ENCODE data around the gene ZNRD2. TPM values are rescaled to one million over a fixed set of nuclear protein-coding genes. Genes with fewer than 3 reads are reported as not detected.

The ZNRD2 gene
- polyA plus RNA-seq, 3 donors = 48.5 to 65.1 (median 56.2) TPM

DNA sequence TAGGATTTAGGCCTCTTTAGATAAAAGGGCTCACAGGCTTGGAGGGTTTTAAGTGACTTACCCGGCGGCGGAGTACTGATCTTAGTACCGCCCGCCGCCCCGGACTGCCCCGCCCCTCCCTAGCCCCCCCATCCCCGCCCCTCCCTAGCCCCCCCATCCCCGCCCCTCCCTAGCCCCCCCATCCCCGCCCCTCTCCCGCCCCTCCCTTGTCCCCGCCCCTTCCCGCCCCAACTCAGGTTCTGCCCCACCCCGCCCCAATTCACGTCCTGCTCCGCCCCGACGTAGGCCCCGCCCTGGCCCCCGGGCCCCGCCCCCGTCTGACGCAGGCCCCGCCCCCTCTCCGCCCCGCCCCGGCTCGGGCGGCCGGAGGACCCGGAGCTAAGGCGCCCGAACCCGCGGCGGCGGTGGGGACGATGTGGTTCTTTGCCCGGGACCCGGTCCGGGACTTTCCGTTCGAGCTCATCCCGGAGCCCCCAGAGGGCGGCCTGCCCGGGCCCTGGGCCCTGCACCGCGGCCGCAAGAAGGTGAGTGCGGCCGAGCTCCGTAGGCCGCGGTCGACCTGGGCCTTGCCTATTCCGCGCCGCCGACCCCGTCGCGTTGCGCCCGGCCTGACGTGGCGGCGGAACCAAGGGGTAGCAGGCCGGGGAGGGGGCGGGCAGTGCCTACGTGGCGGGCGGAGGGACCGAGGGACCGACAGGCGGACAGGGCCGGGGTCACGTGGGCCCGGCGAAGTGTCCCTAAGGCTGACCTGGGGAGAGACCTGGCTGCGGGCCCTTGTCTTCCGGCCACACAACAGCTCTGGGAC is 45.3 kb upstream of the ZNRD2 start, which contains the start of gene SCYL1:
Gene SCYL1 (plus strand): TSS at position 343 of the 805 bp plus-strand sequence. CDS start 71 bp downstream, at position 414.
- H3K9me3 Mint-ChIP-seq = no peaks in the 10 kb centered on the region
- WGBS (ENCODE audit: insufficient coverage) = under 1% methylated on average over 59 of the region's 82 CpGs
- Histone ChIP-seq H3K9me3 (replicated peaks in 1 of 2; ENCODE audit: control insufficient read depth in 1 of 2, insufficient read depth in 1 of 2, low read length in 2 of 2) (no peaks in the 10 kb centered on the region), H3K4me2 (replicated peaks; ENCODE audit: extremely low read depth, low read length, poor library complexity, severe bottlenecking) (peak within 1 kb of the TSS; percentile 91), H3K9ac (ENCODE audit: insufficient read depth, low read length, poor library complexity, severe bottlenecking) (peak within 1 kb of the TSS; percentile 96), H3K36me3 (replicated peaks in 1 of 2; ENCODE audit: control insufficient read depth in 1 of 2, insufficient read depth in 2 of 2, low read length in 2 of 2) (peaks cover 18 to 37% of the 10 kb centered on the region in 2 donors), H3K79me2 (ENCODE audit: insufficient read depth, low read length) (peaks cover 20% of the 10 kb centered on the region), H3K27me3 (ENCODE audit: control insufficient read depth in 2 of 2, insufficient read depth in 2 of 2, low read length in 2 of 2) (no peaks in the 10 kb centered on the region), H3K4me3 (replicated peaks in 1 of 3; ENCODE audit: low read depth in 2 of 3, low read length in 3 of 3) (peak within 1 kb of the TSS; percentile 67 to 90 (median 75)), H4K20me1 (ENCODE audit: insufficient read depth, low read length) (peaks cover 34% of the 10 kb centered on the region), H3K27ac (ENCODE audit: low read depth in 1 of 2, low read length in 2 of 2) (peak within 1 kb of the TSS; percentile 3 to 86), H3K4me1 (ENCODE audit: control insufficient read depth in 1 of 2, insufficient read depth in 2 of 2, low read length in 2 of 2) (peaks cover 38 to 44% of the 10 kb centered on the region in 2 donors), H2AFZ (ENCODE audit: insufficient read depth, low read depth, low read length, poor library complexity, severe bottlenecking) (peak within 1 kb of the TSS; percentile 86)
- TF ChIP-seq, protein P1, sequence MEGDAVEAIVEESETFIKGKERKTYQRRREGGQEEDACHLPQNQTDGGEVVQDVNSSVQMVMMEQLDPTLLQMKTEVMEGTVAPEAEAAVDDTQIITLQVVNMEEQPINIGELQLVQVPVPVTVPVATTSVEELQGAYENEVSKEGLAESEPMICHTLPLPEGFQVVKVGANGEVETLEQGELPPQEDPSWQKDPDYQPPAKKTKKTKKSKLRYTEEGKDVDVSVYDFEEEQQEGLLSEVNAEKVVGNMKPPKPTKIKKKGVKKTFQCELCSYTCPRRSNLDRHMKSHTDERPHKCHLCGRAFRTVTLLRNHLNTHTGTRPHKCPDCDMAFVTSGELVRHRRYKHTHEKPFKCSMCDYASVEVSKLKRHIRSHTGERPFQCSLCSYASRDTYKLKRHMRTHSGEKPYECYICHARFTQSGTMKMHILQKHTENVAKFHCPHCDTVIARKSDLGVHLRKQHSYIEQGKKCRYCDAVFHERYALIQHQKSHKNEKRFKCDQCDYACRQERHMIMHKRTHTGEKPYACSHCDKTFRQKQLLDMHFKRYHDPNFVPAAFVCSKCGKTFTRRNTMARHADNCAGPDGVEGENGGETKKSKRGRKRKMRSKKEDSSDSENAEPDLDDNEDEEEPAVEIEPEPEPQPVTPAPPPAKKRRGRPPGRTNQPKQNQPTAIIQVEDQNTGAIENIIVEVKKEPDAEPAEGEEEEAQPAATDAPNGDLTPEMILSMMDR (IDR thresholded peaks at IDR 0.05) = no peak
- peak within 1 kb of the TSS; percentile 81 to 90 (median 84) for H3K27ac Mint-ChIP-seq
- peaks cover 21 to 29% of the 10 kb centered on the region in 2 donors for H3K36me3 Mint-ChIP-seq
- H3K4me1 Mint-ChIP-seq = peaks cover 44% of the 10 kb centered on the region
- peak; percentile 49 to 72 (median 55) for DNase-seq
- H3K4me3 Mint-ChIP-seq = peak within 1 kb of the TSS; percentile 82 to 89
- H3K27me3 Mint-ChIP-seq (ENCODE audit: low read depth in 3 of 3) = no peaks in the 10 kb centered on the region
- intact Hi-C loops (cut with micrococcal nuclease) = no loop called here

DNA sequence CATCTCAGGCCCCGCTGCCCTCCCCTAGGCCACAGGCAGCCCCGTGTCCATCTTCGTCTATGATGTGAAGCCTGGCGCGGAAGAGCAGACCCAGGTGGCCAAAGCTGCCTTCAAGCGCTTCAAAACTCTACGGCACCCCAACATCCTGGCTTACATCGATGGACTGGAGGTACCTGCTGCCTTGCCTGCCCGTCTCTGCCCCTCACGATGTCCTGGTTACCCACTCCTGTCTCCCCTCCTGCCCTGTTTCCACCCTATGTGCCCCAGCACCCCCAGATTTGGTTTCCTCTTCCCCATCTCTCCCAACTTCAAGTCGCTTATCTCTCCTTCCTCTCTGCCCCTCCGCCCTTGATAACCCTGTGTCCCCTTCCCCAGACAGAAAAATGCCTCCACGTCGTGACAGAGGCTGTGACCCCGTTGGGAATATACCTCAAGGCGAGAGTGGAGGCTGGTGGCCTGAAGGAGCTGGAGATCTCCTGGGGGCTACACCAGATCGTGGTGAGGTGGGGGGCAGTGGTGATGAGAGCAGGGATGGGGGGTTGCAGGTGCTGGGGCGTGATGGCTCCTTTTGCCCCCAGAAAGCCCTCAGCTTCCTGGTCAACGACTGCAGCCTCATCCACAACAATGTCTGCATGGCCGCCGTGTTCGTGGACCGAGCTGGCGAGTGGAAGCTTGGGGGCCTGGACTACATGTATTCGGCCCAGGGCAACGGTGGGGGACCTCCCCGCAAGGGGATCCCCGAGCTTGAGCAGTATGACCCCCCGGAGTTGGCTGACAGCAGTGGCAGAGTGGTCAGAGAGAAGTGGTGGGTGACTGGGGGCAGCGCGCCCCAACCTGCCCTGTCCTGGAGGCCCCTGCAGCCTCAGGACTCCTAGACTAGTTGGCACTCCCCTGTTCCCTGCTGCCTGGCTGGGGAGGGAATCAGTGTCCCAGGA is 44.5 kb upstream of the ZNRD2 start:
- H3K4me3 ChIP-seq (replicated peaks in 1 of 3; ENCODE audit: low read depth in 2 of 3, low read length in 3 of 3) = peak overlapping the region; percentile 67 to 90 (median 75)
- WGBS (ENCODE audit: insufficient coverage) = 48% methylated on average over 30 of the region's 31 CpGs
- no peaks in the 10 kb centered on the region for H3K9me3 ChIP-seq (replicated peaks in 1 of 2; ENCODE audit: control insufficient read depth in 1 of 2, insufficient read depth in 1 of 2, low read length in 2 of 2)
- H3K9me3 Mint-ChIP-seq = no peaks in the 10 kb centered on the region
- H3K4me1 ChIP-seq (ENCODE audit: control insufficient read depth in 1 of 2, insufficient read depth in 2 of 2, low read length in 2 of 2) = peaks cover 38 to 44% of the 10 kb centered on the region in 2 donors
- H3K27ac ChIP-seq (ENCODE audit: low read depth in 1 of 2, low read length in 2 of 2) = peak overlapping the region; percentile 3 to 86
- peak overlapping the region; percentile 96 for H3K9ac ChIP-seq (ENCODE audit: insufficient read depth, low read length, poor library complexity, severe bottlenecking)
- H3K36me3 Mint-ChIP-seq = peaks cover 28 to 38% of the 10 kb centered on the region in 2 donors
- peak in 1 of 3 donors; percentile 8 for DNase-seq
- TF ChIP-seq, protein P1 (IDR thresholded peaks at IDR 0.05) = no peak
- peaks cover 27 to 45% of the 10 kb centered on the region in 2 donors for H3K36me3 ChIP-seq (replicated peaks in 1 of 2; ENCODE audit: control insufficient read depth in 1 of 2, insufficient read depth in 2 of 2, low read length in 2 of 2)
- H3K79me2 ChIP-seq (ENCODE audit: insufficient read depth, low read length) = peaks cover 20% of the 10 kb centered on the region
- H3K4me2 ChIP-seq (replicated peaks; ENCODE audit: extremely low read depth, low read length, poor library complexity, severe bottlenecking) = peak overlapping the region; percentile 91
- H3K27me3 ChIP-seq (ENCODE audit: control insufficient read depth in 2 of 2, insufficient read depth in 2 of 2, low read length in 2 of 2) = no peaks in the 10 kb centered on the region
- H2AFZ ChIP-seq (ENCODE audit: insufficient read depth, low read depth, low read length, poor library complexity, severe bottlenecking) = peak overlapping the region; percentile 86
- peaks cover 44% of the 10 kb centered on the region for H3K4me1 Mint-ChIP-seq
- intact Hi-C loops (cut with micrococcal nuclease) = no loop called here
- peak overlapping the region; percentile 73 to 90 (median 82) for H3K27ac Mint-ChIP-seq
- peaks cover 38% of the 10 kb centered on the region for H4K20me1 ChIP-seq (ENCODE audit: insufficient read depth, low read length)
- peak overlapping the region; percentile 82 to 89 for H3K4me3 Mint-ChIP-seq
- H3K27me3 Mint-ChIP-seq (ENCODE audit: low read depth in 3 of 3) = peaks cover 0 to 2% (median 0%) of the 10 kb centered on the region in 3 donors
